IPS-20b (cell line): ENCODE results near the gene EPB41L5.
"Not testable (repeated sequence)": the region's sequence is repeated elsewhere in the genome, so short reads cannot be mapped to it uniquely, and the experiment has no call there.

Experiments
- H3K27ac ChIP-seq: one replicate; pipeline ENCODE4 v1.5.1; 2013; ENCODE audit warnings: low read length
- H3K27me3 ChIP-seq: 2 replicates; pipeline ENCODE4 v1.6.1; 2013; ENCODE audit warnings: mild to moderate bottlenecking, low read length, inconsistent platforms; ENCODE audit not compliant: insufficient read depth
- H3K36me3 ChIP-seq: 2 replicates; pipeline ENCODE4 v1.6.1; 2013; ENCODE audit warnings: low read depth, mild to moderate bottlenecking, inconsistent platforms, low read length, moderate library complexity; ENCODE audit not compliant: insufficient read depth
- H3K4me1 ChIP-seq: 2 replicates; pipeline ENCODE4 v1.6.1; 2013; ENCODE audit warnings: mild to moderate bottlenecking, control low read depth, inconsistent platforms, low read length, moderate library complexity; ENCODE audit not compliant: insufficient read depth
- H3K4me3 ChIP-seq: 2 replicates; pipeline ENCODE4 v1.5.1; 2013; ENCODE audit warnings: mild to moderate bottlenecking, low read length, inconsistent platforms
- H3K9ac ChIP-seq: 2 replicates; pipeline ENCODE4 v1.6.1; 2013; ENCODE audit warnings: low read depth, mild to moderate bottlenecking, inconsistent platforms, low read length, moderate library complexity
- H3K9me3 ChIP-seq: 2 replicates; pipeline ENCODE4 v1.6.1; 2013; ENCODE audit warnings: mild to moderate bottlenecking, low read depth, low read length, inconsistent platforms; ENCODE audit not compliant: insufficient read depth

EPB41L5 gene

GRCh38 chr2:120034027-120034426 is 21.1 kb downstream of the EPB41L5 start:
- Histone ChIP-seq H3K4me3 (no peak overlapping the region), H3K9ac (no peak overlapping the region), H3K27ac (no peak overlapping the region), H3K36me3 (no peaks in the 10 kb centered on the region), H3K4me1 (peaks cover 5% of the 10 kb centered on the region; the same call in 1 of the 2 replicates), H3K9me3 (no peaks in the 10 kb centered on the region), H3K27me3 (no peaks in the 10 kb centered on the region)

- H3K27ac ChIP-seq = no peak overlapping the region
- peaks cover 1% of the 10 kb centered on the region; the same call in 1 of the 2 replicates for H3K4me1 ChIP-seq
- H3K9ac ChIP-seq = no peak overlapping the region
- no peaks in the 10 kb centered on the region for H3K27me3 ChIP-seq
- H3K36me3 ChIP-seq = no peaks in the 10 kb centered on the region
- H3K9me3 ChIP-seq = no peaks in the 10 kb centered on the region
- no peak overlapping the region for H3K4me3 ChIP-seq
Observed at GRCh38 chr2:120034621-120035020, 21.7 kb downstream of the EPB41L5 start.

GRCh38 chr2:120036145-120036544 is 23.3 kb downstream of the EPB41L5 start:
- no peak overlapping the region for H3K9ac ChIP-seq
- H3K36me3 ChIP-seq = no peaks in the 10 kb centered on the region
- no peaks in the 10 kb centered on the region for H3K4me1 ChIP-seq
- H3K4me3 ChIP-seq = no peak overlapping the region
- H3K9me3 ChIP-seq = no peaks in the 10 kb centered on the region
- no peaks in the 10 kb centered on the region for H3K27me3 ChIP-seq
- H3K27ac ChIP-seq = no peak overlapping the region

- Histone ChIP-seq H3K27me3 (no peaks in the 10 kb centered on the region), H3K4me3 (no peak overlapping the region), H3K9ac (no peak overlapping the region), H3K9me3 (no peaks in the 10 kb centered on the region), H3K36me3 (0 out of 2 replicates have a peak, but pooled peaks cover 8% of the 10 kb centered on the region), H3K27ac (no peak overlapping the region), H3K4me1 (no peaks in the 10 kb centered on the region)
Observed at GRCh38 chr2:120037995-120038541, 25.2 kb downstream of the EPB41L5 start.

DNA sequence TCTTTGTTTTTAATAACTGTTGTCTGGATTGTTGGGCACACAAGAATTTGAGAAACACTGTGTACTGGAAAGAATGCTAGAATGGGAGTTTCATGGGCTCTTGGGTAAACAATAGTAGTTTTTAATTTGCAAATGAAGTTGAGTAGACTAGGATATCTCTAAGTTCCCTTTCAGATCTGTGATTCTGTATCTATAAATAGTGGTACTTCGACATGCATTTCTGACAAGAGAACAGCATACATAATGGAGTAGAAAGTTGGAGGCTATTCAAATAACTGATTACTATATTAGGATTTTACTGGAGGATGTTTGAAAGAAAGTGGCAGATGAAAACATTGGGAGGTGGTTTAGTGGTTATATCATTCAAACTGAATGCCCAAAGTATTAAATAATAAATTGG is 29.5 kb downstream of the EPB41L5 start:
- Histone ChIP-seq H3K4me3 (no peak overlapping the region), H3K27ac (no peak overlapping the region), H3K9me3 (peaks cover 12% of the 10 kb centered on the region), H3K4me1 (no peaks in the 10 kb centered on the region), H3K27me3 (no peaks in the 10 kb centered on the region), H3K36me3 (peaks cover 30% of the 10 kb centered on the region), H3K9ac (no peak overlapping the region)

DNA sequence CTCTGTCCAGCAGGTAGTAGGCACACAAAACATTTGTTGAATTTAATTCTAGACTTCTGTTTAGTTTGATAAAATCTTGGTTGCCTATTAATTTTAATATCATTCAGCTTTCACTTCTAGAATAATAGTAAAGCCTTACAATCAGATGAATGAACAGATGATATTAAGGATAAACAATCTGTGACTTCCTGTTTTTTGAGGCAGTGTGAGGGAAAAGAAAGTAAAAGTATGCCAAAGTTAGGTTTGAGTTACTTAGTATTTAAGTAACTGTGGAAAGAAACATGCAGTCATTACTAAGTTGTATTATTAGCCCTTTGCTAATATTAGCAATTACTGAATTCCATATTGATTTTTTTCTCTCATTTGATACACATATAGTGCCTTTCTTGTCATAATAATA is 31.5 kb downstream of the EPB41L5 start:
- no peak overlapping the region for H3K27ac ChIP-seq
- no peaks in the 10 kb centered on the region for H3K4me1 ChIP-seq
- no peaks in the 10 kb centered on the region for H3K27me3 ChIP-seq
- peaks cover 30% of the 10 kb centered on the region for H3K36me3 ChIP-seq
- H3K4me3 ChIP-seq = no peak overlapping the region
- no peak overlapping the region for H3K9ac ChIP-seq
- peaks cover 12% of the 10 kb centered on the region for H3K9me3 ChIP-seq

DNA sequence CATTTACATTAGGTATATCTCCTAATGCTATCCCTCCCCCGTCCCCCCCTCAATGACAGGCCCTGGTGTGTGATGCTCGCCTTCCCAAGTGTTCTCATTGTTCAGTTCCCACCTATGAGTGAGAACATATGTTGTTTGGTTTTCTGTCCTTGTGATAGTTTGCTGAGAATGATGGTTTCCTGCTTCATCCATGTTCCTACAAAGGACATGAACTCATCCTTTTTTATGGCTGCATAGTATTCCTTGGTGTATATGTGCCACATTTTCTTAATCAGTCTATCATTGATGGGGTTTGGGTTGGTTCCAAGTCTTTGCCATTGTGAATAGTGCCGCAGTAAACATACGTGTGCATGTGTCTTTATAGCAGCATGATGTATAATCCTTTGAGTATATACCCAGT is 32.9 kb downstream of the EPB41L5 start:
- peaks cover 15% of the 10 kb centered on the region for H3K9me3 ChIP-seq
- not testable (repeated sequence) for H3K27ac ChIP-seq, H3K27me3 ChIP-seq, H3K4me1 ChIP-seq, H3K4me3 ChIP-seq, H3K9ac ChIP-seq
- H3K36me3 ChIP-seq = peaks cover 30% of the 10 kb centered on the region

- H3K4me1 ChIP-seq, H3K4me3 ChIP-seq, H3K27me3 ChIP-seq, H3K9ac ChIP-seq, H3K27ac ChIP-seq: not testable (repeated sequence)
- Histone ChIP-seq H3K9me3 (peaks cover 20% of the 10 kb centered on the region), H3K36me3 (peaks cover 30% of the 10 kb centered on the region)
Observed at GRCh38 chr2:120046252-120046651, 33.4 kb downstream of the EPB41L5 start.

DNA sequence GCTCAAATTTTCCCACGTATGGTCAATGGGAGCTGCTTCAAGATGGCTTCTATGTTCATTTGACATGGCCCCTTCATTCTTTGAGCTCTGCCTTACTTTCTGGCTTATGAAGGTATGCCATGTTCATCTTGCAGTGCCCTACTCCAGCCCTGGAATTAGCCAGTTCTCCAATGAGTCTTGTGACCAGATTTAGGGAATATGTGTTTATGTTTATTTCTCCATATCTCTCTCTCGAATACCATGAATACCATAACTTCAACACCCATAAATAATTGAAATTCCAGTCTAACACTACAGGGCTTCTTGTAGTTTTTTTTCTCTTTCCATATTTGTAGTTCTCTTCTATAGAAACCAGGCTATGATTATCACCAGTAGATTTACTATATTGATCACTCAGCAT is 39.7 kb downstream of the EPB41L5 start:
- Histone ChIP-seq H3K9me3 (peaks cover 7% of the 10 kb centered on the region), H3K36me3 (no peaks in the 10 kb centered on the region), H3K4me1 (no peaks in the 10 kb centered on the region), H3K9ac (no peak overlapping the region), H3K4me3 (no peak overlapping the region), H3K27me3 (no peaks in the 10 kb centered on the region), H3K27ac (no peak overlapping the region)

GRCh38 chr2:120053891-120054290 is 41.0 kb downstream of the EPB41L5 start:
- Histone ChIP-seq H3K27me3 (no peaks in the 10 kb centered on the region), H3K9ac (no peak overlapping the region), H3K9me3 (peaks cover 7% of the 10 kb centered on the region), H3K27ac (no peak overlapping the region), H3K4me3 (no peak overlapping the region), H3K4me1 (no peaks in the 10 kb centered on the region), H3K36me3 (no peaks in the 10 kb centered on the region)

GRCh38 chr2:120059483-120059882 is 46.6 kb downstream of the EPB41L5 start:
- H3K36me3 ChIP-seq = no peaks in the 10 kb centered on the region
- no peaks in the 10 kb centered on the region for H3K27me3 ChIP-seq
- no peak overlapping the region for H3K9ac ChIP-seq
- no peaks in the 10 kb centered on the region for H3K4me1 ChIP-seq
- H3K27ac ChIP-seq = no peak overlapping the region
- no peak overlapping the region for H3K4me3 ChIP-seq
- no peaks in the 10 kb centered on the region; the same call in 1 of the 2 replicates for H3K9me3 ChIP-seq

GRCh38 chr2:120060088-120060623 is 47.3 kb downstream of the EPB41L5 start:
- Histone ChIP-seq H3K27me3 (no peaks in the 10 kb centered on the region), H3K36me3 (no peaks in the 10 kb centered on the region), H3K9me3 (no peaks in the 10 kb centered on the region; the same call in 1 of the 2 replicates), H3K27ac (no peak overlapping the region), H3K4me3 (no peak overlapping the region), H3K4me1 (no peaks in the 10 kb centered on the region), H3K9ac (no peak overlapping the region)
